HL-60 (cell line): ENCODE measurements around the gene TIMELESS.

Source experiments
- CTCF ChIP-seq: IDR thresholded peaks from one replicate; pipeline ENCODE4 v1.5.1; 2011; ENCODE audit warnings: low read length, control low read depth, inconsistent platforms; ENCODE audit not compliant: insufficient read depth
- POLR2AphosphoS5 ChIP-seq: IDR thresholded peaks from 2 replicates; pipeline ENCODE4 v1.6.1; 2012; ENCODE audit warnings: low read depth

- TF ChIP-seq CTCF (no peak), POLR2AphosphoS5 (no peak)
These were observed 11.6 kb downstream of the TIMELESS start for GRCh38 chr12:56437430-56438176.
